ENCODE measurements around the gene FMOD.

FMOD gene

DNA sequence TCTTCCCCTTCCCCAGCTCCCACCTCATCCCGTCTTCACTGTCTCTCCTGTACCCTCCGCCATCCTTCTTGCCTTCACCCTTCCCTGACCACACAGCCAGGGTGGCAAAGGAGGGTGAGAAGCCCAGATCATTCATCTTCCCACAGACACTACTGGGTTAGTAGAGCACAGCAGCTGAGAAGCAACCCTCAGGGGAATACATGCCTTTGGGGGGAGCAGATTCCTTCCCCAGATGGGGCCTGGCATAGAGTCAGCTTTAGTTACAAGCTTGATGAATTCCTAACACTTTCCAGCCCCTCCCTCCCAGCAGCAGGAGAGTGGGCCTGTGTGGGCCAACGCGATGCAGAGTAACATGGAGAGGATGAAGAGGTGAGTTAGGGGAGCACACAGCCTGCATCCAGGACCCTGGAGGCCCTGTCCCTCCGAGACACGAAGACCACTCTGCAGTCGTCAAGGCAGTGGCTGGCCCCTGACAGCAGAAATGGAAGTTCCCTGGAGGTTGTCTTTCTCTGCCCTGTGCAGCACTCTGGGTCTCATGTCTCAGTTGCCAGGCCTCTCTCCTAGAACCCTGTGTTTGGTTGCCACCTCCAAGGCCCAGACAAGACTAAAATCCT is 54.4 kb downstream of the FMOD start:
- H3K27ac ChIP-seq = peak overlapping the region in 1 of 2 donors; percentile 13
- no peak for TF ChIP-seq CTCF (IDR thresholded peaks at IDR 0.05)
- intact Hi-C loops (cut with DNase I; ENCODE audit: low total_unique reads) = no loop called here
- H3K36me3 ChIP-seq = no peaks in the 10 kb centered on the region
- no peak for DNase-seq
- no peaks in the 10 kb centered on the region for H3K27me3 ChIP-seq
- H3K4me3 ChIP-seq = no peak overlapping the region
- H3K9me3 ChIP-seq = no peaks in the 10 kb centered on the region
- peaks cover 0 to 11% (median 5%) of the 10 kb centered on the region in 4 donors for H3K4me1 ChIP-seq

DNA sequence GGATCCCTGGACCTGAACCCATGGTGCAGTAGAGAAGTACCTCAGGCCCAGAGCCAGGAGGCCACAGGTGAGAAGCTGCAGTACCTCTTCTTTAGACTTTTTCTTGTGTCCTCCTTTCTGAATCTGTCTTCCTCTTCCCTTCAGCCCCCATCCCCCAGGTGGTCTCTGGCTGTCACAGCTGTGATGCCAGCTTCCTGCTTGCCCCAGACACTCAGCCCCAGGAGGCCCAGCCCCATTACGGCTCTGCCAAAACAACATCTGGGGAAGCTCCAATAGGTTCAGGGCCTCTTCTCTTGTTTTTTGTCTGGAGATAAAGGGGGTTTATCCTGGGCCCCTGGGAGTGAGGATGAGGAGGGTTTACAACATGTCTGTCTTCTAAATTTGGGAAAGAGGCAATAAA is 55.1 kb downstream of the FMOD start:
- Histone ChIP-seq H3K36me3 (no peaks in the 10 kb centered on the region), H3K27me3 (no peaks in the 10 kb centered on the region), H3K27ac (peak overlapping the region in 1 of 2 donors; percentile 13), H3K4me3 (no peak overlapping the region), H3K9me3 (no peaks in the 10 kb centered on the region), H3K4me1 (peaks cover 0 to 18% (median 10%) of the 10 kb centered on the region in 4 donors)
- TF ChIP-seq CTCF (IDR thresholded peaks at IDR 0.05) = no peak
- intact Hi-C loops (cut with DNase I; ENCODE audit: low total_unique reads) = no loop called here
- no peak for DNase-seq

- Histone ChIP-seq H3K27me3 (no peaks in the 10 kb centered on the region), H3K36me3 (no peaks in the 10 kb centered on the region), H3K4me1 (peaks cover 0 to 51% (median 37%) of the 10 kb centered on the region in 4 donors), H3K27ac (peak overlapping the region; percentile 85 to 86), H3K4me3 (no peak overlapping the region), H3K9me3 (no peaks in the 10 kb centered on the region)
- intact Hi-C loops (cut with DNase I; ENCODE audit: low total_unique reads) = no loop called here
- TF ChIP-seq CTCF (IDR thresholded peaks at IDR 0.05) = no peak
- peak in 1 of 2 donors; percentile 42 for DNase-seq
Measured at GRCh38 chr1:203291201-203292096, 59.5 kb downstream of the FMOD start.

Measured in tibial artery (tissue), 4 donors.